Measurements from ENCODE around the gene SHLD2.
"Not testable (repeated sequence)": the region's sequence is repeated elsewhere in the genome, so short reads cannot be mapped to it uniquely, and the experiment has no call there.

The SHLD2 gene

GRCh38 chr10:87213150-87213765, 118.3 kb downstream of the SHLD2 start:
- not testable (repeated sequence) for DNase-seq (ENCODE audit: low spot score)

- not testable (repeated sequence) for DNase-seq (ENCODE audit: low spot score)
Measured at GRCh38 chr10:87213806-87214205, 118.8 kb downstream of the SHLD2 start.

- not testable (repeated sequence) for DNase-seq (ENCODE audit: low spot score)
Measured at GRCh38 chr10:87216120-87216519, 121.1 kb downstream of the SHLD2 start.

- not testable (repeated sequence) for DNase-seq (ENCODE audit: low spot score)
Measured at GRCh38 chr10:87219370-87219769, 124.4 kb downstream of the SHLD2 start.

- not testable (repeated sequence) for DNase-seq (ENCODE audit: low spot score)
Measured at GRCh38 chr10:87222789-87223188, 127.8 kb downstream of the SHLD2 start.

- DNase-seq (ENCODE audit: low spot score) = not testable (repeated sequence)
Measured at GRCh38 chr10:87225148-87225547, 130.1 kb downstream of the SHLD2 start, which contains the start of gene NUTM2A. Gene NUTM2A, plus strand, starts transcription at chr10:87225448. Its CDS starts 383 bp downstream, at chr10:87225831.

GRCh38 chr10:87228247-87228646, 133.2 kb downstream of the SHLD2 start:
- DNase-seq (ENCODE audit: low spot score) = not testable (repeated sequence)

- not testable (repeated sequence) for DNase-seq (ENCODE audit: low spot score)
Measured at GRCh38 chr10:87229211-87229610, 134.2 kb downstream of the SHLD2 start.

- not testable (repeated sequence) for DNase-seq (ENCODE audit: low spot score)
Measured at GRCh38 chr10:87234854-87235253, 139.8 kb downstream of the SHLD2 start.

GRCh38 chr10:87237244-87237643, 142.2 kb downstream of the SHLD2 start:
- DNase-seq (ENCODE audit: low spot score) = not testable (repeated sequence)

GRCh38 chr10:87239346-87239808, 144.4 kb downstream of the SHLD2 start:
- DNase-seq (ENCODE audit: low spot score) = not testable (repeated sequence)
